Activated CD8-positive, alpha-beta memory T cell treated with anti-CD3 and anti-CD28 coated beads for 36 hours (primary cell): ENCODE results near the gene KRTAP10-3. TPM values are rescaled to one million over a fixed set of nuclear protein-coding genes. Genes with fewer than 3 reads are reported as not detected.

ENCODE experiments used
- CTCF ChIA-PET: fragments of 350-600 bp; sonication (Branson Sonifier 250); formaldehyde crosslinking; loops from one replicate; lab custom pipeline; 2021; ENCODE audit warnings: antibody characterized with exemption; lab: Charles Lee
- POLR2A ChIA-PET: fragments of 350-600 bp; sonication (Branson Sonifier 250); formaldehyde crosslinking; loops from one replicate; lab custom pipeline; 2021; ENCODE audit warnings: antibody characterized with exemption; lab: Charles Lee
- total RNA-seq, 2 experiments: library from RNA; stranded (reverse); gene quantifications; one replicate each; pipeline ENCODE4 v1.2.3, GENCODE V29; 2021

Gene KRTAP10-3
- total RNA-seq, 2 experiments from 2014 or later: not detected

- ChIA-PET CTCF (no interaction called here), POLR2A (no interaction called here)
These were observed 25.3 kb downstream of the KRTAP10-3 start for GRCh38 chr21:44533121-44533890.

GRCh38 chr21:44532712-44533111, 25.9 kb downstream of the KRTAP10-3 start:
- CTCF ChIA-PET: no interaction called here
- POLR2A ChIA-PET: no interaction called here

- POLR2A ChIA-PET: no interaction called here
- CTCF ChIA-PET: no interaction called here
These were observed 26.7 kb downstream of the KRTAP10-3 start for GRCh38 chr21:44531606-44532564.

- POLR2A ChIA-PET: no interaction called here
- CTCF ChIA-PET: no interaction called here
These were observed 27.5 kb downstream of the KRTAP10-3 start for GRCh38 chr21:44530903-44531605.

GRCh38 chr21:44530221-44530902, 28.2 kb downstream of the KRTAP10-3 start:
- ChIA-PET CTCF (no interaction called here), POLR2A (no interaction called here)

- CTCF ChIA-PET: no interaction called here
These were observed 29.0 kb downstream of the KRTAP10-3 start for GRCh38 chr21:44529503-44530125.

GRCh38 chr21:44529011-44529421, 29.6 kb downstream of the KRTAP10-3 start:
- POLR2A ChIA-PET: no interaction called here
- CTCF ChIA-PET: no interaction called here

More at GRCh38 chr21:44529503-44530125, 29.0 kb downstream of the KRTAP10-3 start:
- POLR2A ChIA-PET: no interaction called here

GRCh38 chr21:44528634-44528995, 30.0 kb downstream of the KRTAP10-3 start:
- POLR2A ChIA-PET: no interaction called here
- CTCF ChIA-PET: no interaction called here

GRCh38 chr21:44527983-44528633, 30.5 kb downstream of the KRTAP10-3 start:
- ChIA-PET POLR2A (no interaction called here), CTCF (no interaction called here)

- CTCF ChIA-PET: no interaction called here
- POLR2A ChIA-PET: no interaction called here
These were observed 31.2 kb downstream of the KRTAP10-3 start for GRCh38 chr21:44527156-44527982.

- POLR2A ChIA-PET: no interaction called here
- CTCF ChIA-PET: interaction anchor here (0.5 kb wide), 1 partner anchor 229 kb away, joined by 3 read pairs; no protein-coding TSS in a partner anchor
These were observed 32.2 kb downstream of the KRTAP10-3 start for GRCh38 chr21:44526096-44526997.

GRCh38 chr21:44525391-44526095, 33.1 kb downstream of the KRTAP10-3 start:
- CTCF ChIA-PET: interaction anchor here (0.5 kb wide), 1 partner anchor 230 kb away, joined by 3 read pairs; no protein-coding TSS in a partner anchor
- POLR2A ChIA-PET: no interaction called here

GRCh38 chr21:44524414-44525371, 33.9 kb downstream of the KRTAP10-3 start:
- ChIA-PET POLR2A (no interaction called here), CTCF (no interaction called here)

- ChIA-PET POLR2A (no interaction called here), CTCF (no interaction called here)
These were observed 34.8 kb downstream of the KRTAP10-3 start for GRCh38 chr21:44523567-44524413.
